Measurements from ENCODE around the gene RUFY2.
"Not testable (repeated sequence)": the region's sequence is repeated elsewhere in the genome, so short reads cannot be mapped to it uniquely, and the experiment has no call there.

Gene RUFY2

GRCh38 chr10:68406815-68407548, at the start of gene RUFY2:
Gene RUFY2, minus strand, starts transcription at chr10:68407277. Its CDS starts 88 bp downstream, at chr10:68407189.
- DNase-seq (ENCODE audit: low read depth in 2 of 2): peak; percentile 57 to 65

- DNase-seq (ENCODE audit: low read depth in 2 of 2): not testable (repeated sequence)
Observed at GRCh38 chr10:68449698-68450097, 42.6 kb upstream of the RUFY2 start.

- DNase-seq (ENCODE audit: low read depth in 2 of 2): no peak
Observed at GRCh38 chr10:68446179-68446578, 39.1 kb upstream of the RUFY2 start.

- no peak for DNase-seq (ENCODE audit: low read depth in 2 of 2)
Observed at GRCh38 chr10:68442971-68443370, 35.9 kb upstream of the RUFY2 start.

- no peak for DNase-seq (ENCODE audit: low read depth in 2 of 2)
Observed at GRCh38 chr10:68440898-68441297, 33.8 kb upstream of the RUFY2 start.

GRCh38 chr10:68435803-68436202, 28.7 kb upstream of the RUFY2 start:
- no peak for DNase-seq (ENCODE audit: low read depth in 2 of 2)

GRCh38 chr10:68434657-68435056, 27.6 kb upstream of the RUFY2 start:
- DNase-seq (ENCODE audit: low read depth in 2 of 2): no peak

- no peak for DNase-seq (ENCODE audit: low read depth in 2 of 2)
Observed at GRCh38 chr10:68428396-68429104, 21.5 kb upstream of the RUFY2 start.

GRCh38 chr10:68424454-68425014, 17.5 kb upstream of the RUFY2 start:
- no peak for DNase-seq (ENCODE audit: low read depth in 2 of 2)

- DNase-seq (ENCODE audit: low read depth in 2 of 2): peak in 1 of 2 donors; percentile 3
Observed at GRCh38 chr10:68423522-68423921, 16.4 kb upstream of the RUFY2 start.

GRCh38 chr10:68419376-68419775, 12.3 kb upstream of the RUFY2 start:
- no peak for DNase-seq (ENCODE audit: low read depth in 2 of 2)

- no peak for DNase-seq (ENCODE audit: low read depth in 2 of 2)
Observed at GRCh38 chr10:68408898-68409518, 1.9 kb upstream of the RUFY2 start.

- DNase-seq (ENCODE audit: low read depth in 2 of 2): peak; percentile 2 to 27
Observed at GRCh38 chr10:68406111-68406814, 814 bp downstream of the RUFY2 start.

GRCh38 chr10:68403701-68404100, 3.4 kb downstream of the RUFY2 start:
- DNase-seq (ENCODE audit: low read depth in 2 of 2): no peak

GRCh38 chr10:68402276-68402675, 4.8 kb downstream of the RUFY2 start:
- no peak for DNase-seq (ENCODE audit: low read depth in 2 of 2)

GRCh38 chr10:68397005-68397404, 10.1 kb downstream of the RUFY2 start:
- DNase-seq (ENCODE audit: low read depth in 2 of 2): no peak

GRCh38 chr10:68385740-68386139, 21.3 kb downstream of the RUFY2 start:
- DNase-seq (ENCODE audit: low read depth in 2 of 2): no peak

- no peak for DNase-seq (ENCODE audit: low read depth in 2 of 2)
Observed at GRCh38 chr10:68371604-68372003, 35.5 kb downstream of the RUFY2 start.

GRCh38 chr10:68367121-68367520, 40.0 kb downstream of the RUFY2 start:
- no peak for DNase-seq (ENCODE audit: low read depth in 2 of 2)

GRCh38 chr10:68366600-68366999, 40.5 kb downstream of the RUFY2 start:
- no peak for DNase-seq (ENCODE audit: low read depth in 2 of 2)

GRCh38 chr10:68365611-68366010, 41.5 kb downstream of the RUFY2 start:
- no peak for DNase-seq (ENCODE audit: low read depth in 2 of 2)

Data from activated CD4-positive, alpha-beta T cell treated with anti-CD3 and anti-CD28 coated beads for 24 hours (primary cell).